Nucleus accumbens (tissue), 56 donors: ENCODE data around the gene ZNF804B.

ENCODE experiments used
- DNase-seq, 56 donors: peaks; one replicate each; lab custom pipeline; 2025; lab: John Stamatoyannopoulos, UW

The ZNF804B gene

DNA sequence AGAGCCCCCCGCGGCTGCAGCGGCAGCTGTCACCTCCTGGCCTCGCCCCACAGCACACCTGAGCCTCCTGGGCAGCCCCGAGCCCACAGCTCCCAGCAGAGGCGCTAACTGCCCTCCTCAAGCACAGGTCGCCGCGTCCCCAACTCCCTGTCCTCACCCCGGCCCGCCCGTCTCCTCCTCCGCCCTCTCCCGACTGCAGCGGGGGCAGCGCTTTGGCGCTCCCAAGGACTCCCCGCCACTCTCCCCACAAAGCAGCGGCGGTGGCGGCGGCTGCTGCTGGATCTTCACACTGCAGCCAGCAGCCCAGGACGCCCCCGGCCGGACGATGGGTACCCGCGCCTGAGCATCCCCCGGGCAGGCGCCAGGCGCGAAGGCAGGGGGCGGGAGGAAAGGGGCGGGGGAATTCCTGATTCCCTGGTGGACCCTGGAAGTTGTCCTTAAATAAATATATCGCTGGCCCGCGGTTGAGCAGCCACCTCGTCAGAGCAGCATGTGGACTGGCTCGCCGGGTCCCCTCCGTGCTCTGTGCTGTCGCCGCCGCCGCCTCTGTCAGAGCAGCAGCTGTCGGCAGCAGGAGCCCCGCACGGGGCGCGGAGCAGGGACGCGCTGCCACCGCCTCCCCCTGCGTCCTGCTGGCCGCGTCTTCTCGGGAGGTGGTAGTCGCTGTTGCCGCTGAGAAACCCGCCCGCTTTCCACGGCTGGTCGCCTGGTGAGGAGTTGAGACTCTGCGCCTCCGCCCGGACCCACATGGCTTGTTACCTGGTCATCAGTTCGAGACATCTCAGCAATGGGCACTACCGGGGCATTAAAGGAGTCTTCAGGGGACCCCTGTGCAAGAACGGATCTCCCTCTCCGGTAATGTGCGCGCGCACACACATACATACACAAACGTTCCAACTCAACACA, at the start of gene ZNF804B:
TSS of gene ZNF804B (plus strand) at position 471 of the 906 bp plus-strand sequence. CDS start at position 748, 277 bp downstream.
- DNase-seq, result peak in 19 of 56 donors; percentile 0 to 36 (median 8)

- DNase-seq, result no peak
Measured at GRCh38 chr7:88735920-88736319, 23.6 kb upstream of the ZNF804B start.

DNA sequence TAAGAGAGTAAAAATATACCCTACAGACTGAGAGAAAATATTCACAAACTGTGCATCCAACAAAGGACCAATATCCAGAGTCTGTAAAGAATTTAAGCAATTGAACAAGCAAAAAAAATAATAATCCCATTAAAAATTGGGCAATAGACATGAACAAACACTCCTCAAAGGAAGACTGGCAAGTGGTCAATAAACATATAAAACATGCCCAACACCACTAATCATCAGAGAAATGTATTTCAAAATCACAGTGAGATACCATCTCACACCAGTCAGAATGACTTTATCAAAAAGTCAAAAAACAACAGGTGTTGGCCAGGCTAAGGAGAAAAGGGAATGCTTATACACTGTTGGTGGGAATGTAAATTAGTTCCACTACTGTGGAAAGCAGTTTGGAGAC, 21.9 kb upstream of the ZNF804B start:
- DNase-seq, result no peak

- no peak for DNase-seq
Measured at GRCh38 chr7:88746126-88746525, 13.4 kb upstream of the ZNF804B start.

GRCh38 chr7:88756802-88757201, 2.7 kb upstream of the ZNF804B start:
- DNase-seq, result no peak

DNA sequence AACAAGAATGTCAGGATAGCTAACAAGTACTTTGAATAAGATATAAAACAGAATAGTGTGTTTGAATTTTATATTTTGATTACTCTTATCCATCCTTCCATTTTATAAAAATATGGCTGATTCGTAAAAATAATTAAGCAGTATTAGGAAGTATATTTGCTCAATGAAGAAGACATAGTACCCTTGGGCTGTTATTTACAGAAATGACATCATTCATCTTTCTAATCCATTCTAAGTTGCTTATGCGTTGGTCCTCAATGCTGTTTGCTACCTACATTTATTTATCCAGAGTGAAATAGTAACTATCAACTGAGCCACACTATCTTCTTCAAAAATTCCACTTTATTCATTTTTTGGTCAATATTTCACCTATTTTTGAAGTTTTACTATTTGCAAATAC, 2.1 kb upstream of the ZNF804B start:
- no peak for DNase-seq

GRCh38 chr7:88758381-88759229, 895 bp upstream of the ZNF804B start:
- DNase-seq, result peak in 13 of 56 donors; percentile 0 to 35 (median 6)

DNA sequence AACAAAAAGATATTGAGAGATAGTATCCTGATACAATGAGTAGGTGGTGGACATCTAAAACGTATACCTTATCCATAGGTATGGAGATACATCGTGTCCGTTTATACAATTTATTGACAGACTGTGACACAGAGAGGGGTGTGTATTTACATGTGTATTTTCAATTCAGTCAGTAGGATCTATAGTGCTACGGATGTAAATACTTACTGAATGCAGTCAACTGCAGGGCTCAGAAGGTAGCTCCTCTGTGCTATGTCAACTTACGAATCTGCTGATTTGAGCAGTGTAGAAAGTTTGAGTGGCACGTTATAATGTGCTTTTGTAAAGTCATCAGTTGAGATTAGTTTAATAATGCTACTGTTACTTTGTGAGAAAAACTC, 626 bp downstream of the ZNF804B start:
- no peak for DNase-seq

- no peak for DNase-seq
Measured at GRCh38 chr7:88761779-88762178, 2.3 kb downstream of the ZNF804B start.

GRCh38 chr7:88771417-88771816, 11.9 kb downstream of the ZNF804B start:
- DNase-seq, result no peak

DNA sequence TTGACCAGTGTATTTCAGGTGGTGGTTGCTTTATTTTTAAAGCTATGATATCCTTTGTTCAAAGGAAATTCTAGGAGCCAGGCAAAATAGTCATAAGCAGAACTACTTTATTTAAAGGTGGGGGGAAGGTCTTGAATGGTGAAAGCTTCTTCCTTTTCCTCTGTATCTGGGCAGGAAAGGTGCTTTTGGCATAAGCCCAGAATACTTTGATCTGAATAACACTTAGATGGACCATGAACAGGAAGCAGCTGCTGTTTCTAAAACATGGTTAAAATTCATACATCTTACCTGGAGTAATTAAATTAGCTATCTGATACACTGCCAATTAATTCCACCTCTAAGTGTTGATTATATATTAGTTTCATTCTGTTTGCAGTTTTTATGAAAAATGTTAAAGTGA, 13.3 kb downstream of the ZNF804B start:
- no peak for DNase-seq

- no peak for DNase-seq
Measured at GRCh38 chr7:88775838-88776237, 16.3 kb downstream of the ZNF804B start.

- no peak for DNase-seq
Measured at GRCh38 chr7:88787777-88788176, 28.3 kb downstream of the ZNF804B start.

DNA sequence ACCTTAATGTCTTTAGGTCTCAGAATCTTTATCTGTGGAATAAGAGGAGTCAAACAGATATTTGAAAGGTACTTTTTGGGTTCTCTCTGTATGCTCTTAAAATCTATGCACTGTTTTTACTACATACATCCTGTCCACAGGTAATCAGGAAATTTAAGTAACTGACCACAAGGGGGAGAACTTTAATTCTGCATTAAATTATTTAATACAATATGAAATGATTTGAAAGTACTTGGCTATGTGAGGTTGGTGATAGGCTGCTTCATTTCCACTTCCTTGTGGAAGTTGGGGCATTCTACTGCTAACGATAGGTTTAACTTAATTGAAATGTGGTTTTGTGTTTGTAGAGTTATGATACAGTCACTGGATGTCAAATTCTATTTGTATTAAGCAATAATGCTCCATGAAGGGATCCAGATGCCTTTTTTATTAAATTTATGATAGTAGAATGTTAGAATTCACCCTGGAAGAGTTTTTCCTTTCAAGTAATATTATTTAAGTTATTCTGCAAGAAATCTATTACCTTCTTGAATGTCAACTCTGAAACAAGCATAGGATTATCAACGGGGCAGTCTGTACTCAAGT, 30.1 kb downstream of the ZNF804B start:
- no peak for DNase-seq

DNA sequence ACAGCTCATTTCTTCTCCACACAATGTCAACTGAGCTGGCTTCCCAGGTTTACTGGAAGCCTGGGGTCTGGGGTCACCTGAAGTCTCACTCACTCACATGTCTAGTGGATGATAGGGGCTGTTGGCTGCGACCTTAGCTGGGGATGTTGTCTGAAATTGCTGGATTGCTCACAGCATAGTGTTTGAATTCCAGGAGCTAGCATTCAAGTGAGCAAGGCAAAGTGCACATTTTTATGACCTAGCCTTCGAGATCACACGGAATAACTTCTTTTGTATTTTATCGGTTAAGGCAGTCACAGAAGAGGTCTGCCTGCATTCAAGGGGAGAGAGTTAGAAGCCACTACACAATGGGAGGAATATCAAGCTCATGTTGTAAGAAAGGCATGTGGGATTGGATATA, 32.4 kb downstream of the ZNF804B start:
- no peak for DNase-seq

GRCh38 chr7:88792361-88792760, 32.9 kb downstream of the ZNF804B start:
- no peak for DNase-seq

DNA sequence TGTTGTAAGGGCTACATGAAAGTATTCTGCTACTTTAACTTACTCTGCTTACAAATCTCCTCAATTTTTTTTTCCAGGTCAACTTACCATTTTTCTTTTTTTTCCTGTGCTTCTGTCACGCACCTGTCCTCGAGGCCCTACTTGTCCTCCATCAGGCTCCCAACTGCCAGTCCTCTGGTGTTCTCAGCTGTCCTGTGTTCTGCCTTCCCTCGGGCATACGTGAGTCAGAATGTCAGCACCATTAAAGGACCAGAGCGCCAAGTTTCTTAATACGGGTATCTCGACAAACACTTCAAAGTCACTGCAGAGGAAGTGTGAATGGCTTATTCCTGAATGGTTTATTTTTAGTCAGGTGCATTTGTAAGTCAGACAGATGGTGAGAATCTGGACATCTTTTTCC, 36.1 kb downstream of the ZNF804B start, which contains the start of gene TEX47:
TSS of gene TEX47 (minus strand) at position 185 of the 400 bp plus-strand sequence. CDS start 795 bp downstream, outside the sequence.
- DNase-seq, result no peak

- no peak for DNase-seq
Measured at GRCh38 chr7:88801046-88801445, 41.5 kb downstream of the ZNF804B start.

- no peak for DNase-seq
Measured at GRCh38 chr7:88806280-88807037, 47.0 kb downstream of the ZNF804B start.

GRCh38 chr7:88818552-88818951, 59.1 kb downstream of the ZNF804B start:
- DNase-seq, result no peak
